Hippocampal formation (tissue), 2 donors: Measurements from ENCODE around the gene COL20A1.
"Not testable (repeated sequence)": the region's sequence is repeated elsewhere in the genome, so short reads cannot be mapped to it uniquely, and the experiment has no call there.

Experiments
- DNase-seq, 2 donors: peaks; one replicate each; lab custom pipeline; 2025; lab: John Stamatoyannopoulos, UW

The COL20A1 gene

GRCh38 chr20:63333241-63333836 lies 40.4 kb downstream of the COL20A1 start:
- DNase-seq, result no peak

- no peak for DNase-seq
Observed at GRCh38 chr20:63334356-63334755, 41.4 kb downstream of the COL20A1 start.

GRCh38 chr20:63335060-63335459 lies 42.1 kb downstream of the COL20A1 start:
- DNase-seq, result not testable (repeated sequence)

- no peak for DNase-seq
Observed at GRCh38 chr20:63335711-63336110, 42.7 kb downstream of the COL20A1 start.

GRCh38 chr20:63336232-63336752 lies 43.3 kb downstream of the COL20A1 start:
- no peak for DNase-seq

GRCh38 chr20:63337786-63338420 lies 44.9 kb downstream of the COL20A1 start:
- no peak for DNase-seq

- not testable (repeated sequence) for DNase-seq
Observed at GRCh38 chr20:63339154-63340094, 46.4 kb downstream of the COL20A1 start.

GRCh38 chr20:63340158-63340688 lies 47.2 kb downstream of the COL20A1 start:
- not testable (repeated sequence) for DNase-seq

- DNase-seq, result no peak
Observed at GRCh38 chr20:63342561-63343459, 49.8 kb downstream of the COL20A1 start.

- no peak for DNase-seq
Observed at GRCh38 chr20:63343460-63344445, 50.8 kb downstream of the COL20A1 start.

- no peak for DNase-seq
Observed at GRCh38 chr20:63344616-63345327, 51.8 kb downstream of the COL20A1 start.

GRCh38 chr20:63345328-63346100 lies 52.5 kb downstream of the COL20A1 start:
- DNase-seq, result no peak

GRCh38 chr20:63346131-63347080 lies 53.4 kb downstream of the COL20A1 start:
- DNase-seq, result no peak

GRCh38 chr20:63347081-63347741 lies 54.2 kb downstream of the COL20A1 start:
- DNase-seq, result no peak

GRCh38 chr20:63347950-63348827 lies 55.2 kb downstream of the COL20A1 start:
- no peak for DNase-seq
